Measurements from ENCODE around the gene FCHO2. TPM values are rescaled to one million over a fixed set of nuclear protein-coding genes. Genes with fewer than 3 reads are reported as not detected.
"Not testable (repeated sequence)": the region's sequence is repeated elsewhere in the genome, so short reads cannot be mapped to it uniquely, and the experiment has no call there.

FCHO2 gene
- total and polyA plus RNA-seq, 2 of the 8 experiments (the other 6 are each of a cell fraction or from before 2014, with no cell fraction given), result 4.3 to 15.7 TPM

- H3K18ac ChIP-seq (ENCODE audit: extremely low read depth, low read length); H2BK15ac ChIP-seq (ENCODE audit: low read length); H2BK12ac ChIP-seq (ENCODE audit: low read depth, low read length); CTCF ChIA-PET (ENCODE audit: partially characterized antibody); H2BK120ac ChIP-seq (replicated peaks; ENCODE audit: low read depth, low read length); H3K4me2 ChIP-seq (ENCODE audit: insufficient read depth in 1 of 2, low read depth in 2 of 2, low read length in 2 of 2); H3K4ac ChIP-seq (replicated peaks; ENCODE audit: insufficient read length, low read depth, low read length); DNase-seq (ENCODE audit: low read depth in 1 of 2, low spot score in 2 of 2); H3K27ac ChIP-seq (ENCODE audit: low read depth, low read length); H4K5ac ChIP-seq (ENCODE audit: insufficient read length, low read depth, low read length); H2BK20ac ChIP-seq (ENCODE audit: low read length); H3K4me3 ChIP-seq (ENCODE audit: extremely low read depth in 1 of 4, insufficient read depth in 2 of 4, low read depth in 3 of 4, low read length in 4 of 4); H3K36me3 ChIP-seq (ENCODE audit: control insufficient read depth in 2 of 4, insufficient read depth in 4 of 4, low read length in 3 of 4); H3K9ac ChIP-seq (replicated peaks in 1 of 4; ENCODE audit: extremely low read depth in 1 of 4, low read depth in 3 of 4, low read length in 3 of 4); H3K14ac ChIP-seq (ENCODE audit: insufficient read length); H2BK5ac ChIP-seq (ENCODE audit: low read depth, low read length); H3K9me3 ChIP-seq (ENCODE audit: insufficient read depth in 2 of 2, low read depth in 1 of 2, low read length in 1 of 2); H3K56ac ChIP-seq (replicated peaks; ENCODE audit: insufficient read length, low read depth, low read length); H3K23ac ChIP-seq (ENCODE audit: insufficient read length); H3K79me1 ChIP-seq (ENCODE audit: low read depth, low read length); FAIRE-seq; H4K8ac ChIP-seq (ENCODE audit: extremely low read depth, insufficient read depth, low read length); H2AK5ac ChIP-seq (ENCODE audit: low read depth, low read length); H3K4me1 ChIP-seq (replicated peaks in 1 of 4; ENCODE audit: control insufficient read depth in 3 of 4, insufficient read depth in 4 of 4, low read length in 3 of 4); H3K27me3 ChIP-seq (replicated peaks in 1 of 4; ENCODE audit: control insufficient read depth in 3 of 4, extremely low read depth in 1 of 4, insufficient read depth in 3 of 4, low read length in 3 of 4); H3K23me2 ChIP-seq (ENCODE audit: low read depth, low read length); H2AFZ ChIP-seq (ENCODE audit: low read length); H4K20me1 ChIP-seq (replicated peaks in 1 of 2; ENCODE audit: control insufficient read depth in 1 of 2, insufficient read depth in 2 of 2, low read length in 2 of 2); H4K91ac ChIP-seq (replicated peaks; ENCODE audit: insufficient read length, low read length); H3K79me2 ChIP-seq (ENCODE audit: control insufficient read depth in 1 of 2, insufficient read depth in 2 of 2, low read length in 2 of 2): not testable (repeated sequence)
- 96% methylated on average over 4 of the region's 5 CpGs; no CpG with 5 or more reads in 1 of the 2 experiments for WGBS, 2 experiments (ENCODE audit: extremely low coverage in 1 of 2, insufficient coverage in 1 of 2, insufficient read length in 1 of 2, insufficient replicate concordance in 2 of 2, low coverage in 1 of 2, low lambda C conversion rate in 2 of 2, missing lambda C conversion rate in 1 of 2)
- POLR2A ChIA-PET (ENCODE audit: partially characterized antibody), result interaction anchor here (1.2 kb wide), 1 partner anchor 12 kb away, joined by 3 read pairs; no protein-coding TSS in a partner anchor
Observed at GRCh38 chr5:72974481-72974880, 18.6 kb downstream of the FCHO2 start.

- POLR2A ChIA-PET (ENCODE audit: partially characterized antibody); H3K56ac ChIP-seq (replicated peaks; ENCODE audit: insufficient read length, low read depth, low read length); H3K9ac ChIP-seq (replicated peaks in 1 of 4; ENCODE audit: extremely low read depth in 1 of 4, low read depth in 3 of 4, low read length in 3 of 4); H3K79me1 ChIP-seq (ENCODE audit: low read depth, low read length); H3K79me2 ChIP-seq (ENCODE audit: control insufficient read depth in 1 of 2, insufficient read depth in 2 of 2, low read length in 2 of 2); H3K27ac ChIP-seq (ENCODE audit: low read depth, low read length); H3K18ac ChIP-seq (ENCODE audit: extremely low read depth, low read length); H2AK5ac ChIP-seq (ENCODE audit: low read depth, low read length); H3K4me3 ChIP-seq (ENCODE audit: extremely low read depth in 1 of 4, insufficient read depth in 2 of 4, low read depth in 3 of 4, low read length in 4 of 4); H4K8ac ChIP-seq (ENCODE audit: extremely low read depth, insufficient read depth, low read length); H3K27me3 ChIP-seq (replicated peaks in 1 of 4; ENCODE audit: control insufficient read depth in 3 of 4, extremely low read depth in 1 of 4, insufficient read depth in 3 of 4, low read length in 3 of 4); DNase-seq (ENCODE audit: low read depth in 1 of 2, low spot score in 2 of 2); H4K91ac ChIP-seq (replicated peaks; ENCODE audit: insufficient read length, low read length); H2BK5ac ChIP-seq (ENCODE audit: low read depth, low read length); H3K9me3 ChIP-seq (ENCODE audit: insufficient read depth in 2 of 2, low read depth in 1 of 2, low read length in 1 of 2); H2BK15ac ChIP-seq (ENCODE audit: low read length); H2BK120ac ChIP-seq (replicated peaks; ENCODE audit: low read depth, low read length); H2BK12ac ChIP-seq (ENCODE audit: low read depth, low read length); H4K20me1 ChIP-seq (replicated peaks in 1 of 2; ENCODE audit: control insufficient read depth in 1 of 2, insufficient read depth in 2 of 2, low read length in 2 of 2); H4K5ac ChIP-seq (ENCODE audit: insufficient read length, low read depth, low read length); H2AFZ ChIP-seq (ENCODE audit: low read length); H3K4me2 ChIP-seq (ENCODE audit: insufficient read depth in 1 of 2, low read depth in 2 of 2, low read length in 2 of 2); FAIRE-seq; CTCF ChIA-PET (ENCODE audit: partially characterized antibody); H3K36me3 ChIP-seq (ENCODE audit: control insufficient read depth in 2 of 4, insufficient read depth in 4 of 4, low read length in 3 of 4); H3K4ac ChIP-seq (replicated peaks; ENCODE audit: insufficient read length, low read depth, low read length); H3K23ac ChIP-seq (ENCODE audit: insufficient read length); H3K4me1 ChIP-seq (replicated peaks in 1 of 4; ENCODE audit: control insufficient read depth in 3 of 4, insufficient read depth in 4 of 4, low read length in 3 of 4); H3K23me2 ChIP-seq (ENCODE audit: low read depth, low read length); H2BK20ac ChIP-seq (ENCODE audit: low read length); H3K14ac ChIP-seq (ENCODE audit: insufficient read length): not testable (repeated sequence)
- 100% methylated on average over 1 of the region's 1 CpG; no CpG with 5 or more reads in 1 of the 2 experiments for WGBS, 2 experiments (ENCODE audit: extremely low coverage in 1 of 2, insufficient coverage in 1 of 2, insufficient read length in 1 of 2, insufficient replicate concordance in 2 of 2, low coverage in 1 of 2, low lambda C conversion rate in 2 of 2, missing lambda C conversion rate in 1 of 2)
Observed at GRCh38 chr5:72976810-72977209, 21.0 kb downstream of the FCHO2 start.
